ENCODE data around the gene PCSK2.

DNA sequence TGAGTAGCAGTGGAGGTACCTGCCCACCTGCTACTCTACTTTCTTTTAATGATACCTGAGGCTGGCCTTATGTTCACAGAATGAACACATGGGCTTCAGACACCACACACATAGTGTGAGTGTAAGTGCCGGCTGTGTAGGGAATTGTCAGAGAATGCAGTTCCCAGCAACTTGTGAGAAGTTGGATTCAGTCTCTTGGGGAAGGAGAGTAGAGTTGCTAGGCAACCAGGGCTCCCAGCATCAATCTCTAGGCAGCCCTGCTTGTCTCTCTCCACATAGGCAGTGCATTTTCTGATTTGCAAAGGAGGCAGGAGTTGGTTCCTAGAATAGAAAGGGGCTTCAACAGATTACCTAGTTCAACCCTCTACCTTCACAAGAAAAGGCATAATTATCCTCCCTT lies 230.2 kb downstream of the PCSK2 start:
- no peak for TF ChIP-seq POLR2AphosphoS5 (IDR thresholded peaks at IDR 0.05; ENCODE audit: low read depth, low read length)
- no peak for TF ChIP-seq POLR2A (IDR thresholded peaks at IDR 0.05; ENCODE audit: low read depth, low read length)
- TF ChIP-seq TAF1 (IDR thresholded peaks at IDR 0.05; ENCODE audit: borderline replicate concordance, low read depth, low read length): no peak
